Skin of body (tissue), 2 donors: ENCODE measurements around the gene GPC6. TPM values are rescaled to one million over a fixed set of nuclear protein-coding genes. Genes with fewer than 3 reads are reported as not detected.
A peak's percentile ranks its signal among the peaks of the same experiment; 100 is the strongest.
"Not testable (repeated sequence)": the region's sequence is repeated elsewhere in the genome, so short reads cannot be mapped to it uniquely, and the experiment has no call there.

Source experiments
- DNase-seq: peaks from one replicate; lab custom pipeline; 2025; lab: John Stamatoyannopoulos, UW
- total RNA-seq: library from RNA; depleted of rRNA; stranded (reverse); fragments of >200 nt; gene quantifications from one replicate; pipeline ENCODE4 v1.2.3, GENCODE V29; 2014

The GPC6 gene
- total RNA-seq, 1 donor from 2014 or later = 10.9 TPM

- DNase-seq = no peak
Observed at GRCh38 chr13:94192431-94192975, 965.9 kb downstream of the GPC6 start.

GRCh38 chr13:94195715-94196114, 969.1 kb downstream of the GPC6 start:
- no peak for DNase-seq

GRCh38 chr13:94196413-94196812, 969.8 kb downstream of the GPC6 start:
- DNase-seq = no peak

- no peak for DNase-seq
Observed at GRCh38 chr13:94198681-94199080, 972.1 kb downstream of the GPC6 start.

- DNase-seq = no peak
Observed at GRCh38 chr13:94199135-94199534, 972.5 kb downstream of the GPC6 start.

GRCh38 chr13:94201022-94201421, 974.4 kb downstream of the GPC6 start:
- DNase-seq = no peak

GRCh38 chr13:94204163-94204562, 977.6 kb downstream of the GPC6 start:
- DNase-seq = no peak

GRCh38 chr13:94204946-94205345, 978.3 kb downstream of the GPC6 start:
- DNase-seq = no peak

GRCh38 chr13:94205896-94206295, 979.3 kb downstream of the GPC6 start:
- no peak for DNase-seq

GRCh38 chr13:94209117-94209516, 982.5 kb downstream of the GPC6 start:
- no peak for DNase-seq

GRCh38 chr13:94209913-94210312, 983.3 kb downstream of the GPC6 start:
- not testable (repeated sequence) for DNase-seq

GRCh38 chr13:94210816-94211215, 984.2 kb downstream of the GPC6 start:
- DNase-seq = no peak

GRCh38 chr13:94212196-94212595, 985.6 kb downstream of the GPC6 start:
- DNase-seq = no peak

- DNase-seq = no peak
Observed at GRCh38 chr13:94214121-94214520, 987.5 kb downstream of the GPC6 start.

GRCh38 chr13:94214975-94215374, 988.4 kb downstream of the GPC6 start:
- DNase-seq = no peak

GRCh38 chr13:94216476-94216875, 989.9 kb downstream of the GPC6 start:
- no peak for DNase-seq

- DNase-seq = no peak
Observed at GRCh38 chr13:94217370-94217769, 990.8 kb downstream of the GPC6 start.

- DNase-seq = no peak
Observed at GRCh38 chr13:94218537-94218936, 991.9 kb downstream of the GPC6 start.

GRCh38 chr13:94218951-94219350, 992.3 kb downstream of the GPC6 start:
- no peak for DNase-seq

GRCh38 chr13:94224670-94225069, 998.1 kb downstream of the GPC6 start:
- DNase-seq = no peak

- no peak for DNase-seq
Observed at GRCh38 chr13:94227255-94227879, 1000.8 kb downstream of the GPC6 start.

- DNase-seq = peak; percentile 75
Observed at GRCh38 chr13:94228763-94229162, 1002.2 kb downstream of the GPC6 start.

GRCh38 chr13:94232161-94232950, 1005.7 kb downstream of the GPC6 start:
- DNase-seq = no peak
